HepG2 (cell line): ENCODE data around the gene NCKIPSD. TPM values are rescaled to one million over a fixed set of nuclear protein-coding genes. Genes with fewer than 3 reads are reported as not detected.

ENCODE experiments used
- ADNP ChIP-seq: sonication (generic); formaldehyde crosslinking; IDR thresholded peaks from 2 replicates; pipeline ENCODE4 v1.4.0; 2020; ENCODE audit warnings: missing genetic modification reagents
- AHR ChIP-seq: IDR thresholded peaks from 2 replicates; pipeline ENCODE4 v1.6.1; 2018; ENCODE audit warnings: missing genetic modification reagents, missing compliant biosample characterization
- CHCHD3 ChIP-seq: sonication (generic); formaldehyde crosslinking; IDR thresholded peaks from 2 replicates; pipeline ENCODE4 v1.8.0; 2022; ENCODE audit warnings: mild to moderate bottlenecking, missing genetic modification reagents, moderate library complexity
- CREBL2 ChIP-seq: sonication (generic); formaldehyde crosslinking; IDR thresholded peaks from 2 replicates; pipeline ENCODE4 v1.8.1; 2023; ENCODE audit warnings: missing genetic modification reagents, mild to moderate bottlenecking, borderline replicate concordance
- EEA1 ChIP-seq: sonication (generic); formaldehyde crosslinking; IDR thresholded peaks from 2 replicates; pipeline ENCODE4 v1.5.1; 2020; ENCODE audit warnings: mild to moderate bottlenecking, missing genetic modification reagents, borderline replicate concordance
- GATA4 ChIP-seq: sonication (generic); IDR thresholded peaks from 2 replicates; pipeline ENCODE4 v1.6.1; 2016; ENCODE audit warnings: antibody characterized with exemption, low read depth, borderline replicate concordance
- ISL2 ChIP-seq: sonication (generic); formaldehyde crosslinking; IDR thresholded peaks from 2 replicates; pipeline ENCODE4 v1.5.0; 2020; ENCODE audit warnings: missing genetic modification reagents
- KDM5A ChIP-seq: fragments of 200-600 bp; sonication (generic); IDR thresholded peaks from 2 replicates; pipeline ENCODE4 v1.7.0; 2018; ENCODE audit warnings: antibody characterized with exemption, mild to moderate bottlenecking, low read length, borderline replicate concordance
- KMT2B ChIP-seq: IDR thresholded peaks from 2 replicates; pipeline ENCODE4 v1.6.1; 2016; ENCODE audit warnings: missing genetic modification reagents, missing compliant biosample characterization
- MZF1 ChIP-seq: sonication (generic); formaldehyde crosslinking; IDR thresholded peaks from 2 replicates; pipeline ENCODE4 v1.8.1; 2023; ENCODE audit warnings: mild to moderate bottlenecking, missing genetic modification reagents, borderline replicate concordance
- POGZ ChIP-seq: sonication (generic); formaldehyde crosslinking; IDR thresholded peaks from 2 replicates; pipeline ENCODE4 v1.4.0; 2020; ENCODE audit warnings: mild to moderate bottlenecking, missing genetic modification reagents
- RELA ChIP-seq: sonication (generic); formaldehyde crosslinking; IDR thresholded peaks from 2 replicates; pipeline ENCODE4 v1.4.0; 2020; ENCODE audit warnings: missing genetic modification reagents
- RXRB ChIP-seq: IDR thresholded peaks from 2 replicates; pipeline ENCODE4 v1.6.1; 2016; ENCODE audit warnings: borderline replicate concordance, missing genetic modification reagents, missing compliant biosample characterization
- SATB2 ChIP-seq: sonication (generic); formaldehyde crosslinking; IDR thresholded peaks from 2 replicates; pipeline ENCODE4 v1.5.0; 2020; ENCODE audit warnings: missing genetic modification reagents
- SNRNP70 ChIP-seq: fragments of 200-400 bp; formaldehyde crosslinking; IDR thresholded peaks from 2 replicates; pipeline ENCODE4 v1.6.1; 2017; ENCODE audit warnings: mild to moderate bottlenecking, low read depth, low read length, moderate library complexity
- TFDP1 ChIP-seq: IDR thresholded peaks from 2 replicates; pipeline ENCODE4 v1.6.1; 2016; ENCODE audit warnings: missing compliant biosample characterization, missing genetic modification reagents, borderline replicate concordance
- TSC22D2 ChIP-seq: sonication (generic); formaldehyde crosslinking; IDR thresholded peaks from 2 replicates; pipeline ENCODE4 v1.5.1; 2020; ENCODE audit warnings: missing genetic modification reagents, mild to moderate bottlenecking, borderline replicate concordance
- ZBTB3 ChIP-seq: sonication (generic); formaldehyde crosslinking; IDR thresholded peaks from 2 replicates; pipeline ENCODE4 v1.4.0; 2020; ENCODE audit warnings: low read depth, mild to moderate bottlenecking, moderate library complexity, missing genetic modification reagents, borderline replicate concordance
- ZFAT ChIP-seq: sonication (generic); formaldehyde crosslinking; conservative IDR thresholded peaks from 2 replicates; pipeline ENCODE4 v1.8.1; 2023; ENCODE audit warnings: missing genetic modification reagents, inconsistent platforms
- ZFP82 ChIP-seq: sonication (generic); formaldehyde crosslinking; IDR thresholded peaks from 2 replicates; pipeline ENCODE4 v1.5.1; 2020; ENCODE audit warnings: mild to moderate bottlenecking, missing genetic modification reagents, borderline replicate concordance
- ZNF17 ChIP-seq: sonication (generic); formaldehyde crosslinking; IDR thresholded peaks from 2 replicates; pipeline ENCODE4 v1.5.0; 2020; ENCODE audit warnings: mild to moderate bottlenecking, missing genetic modification reagents
- ZNF432 ChIP-seq: sonication (generic); formaldehyde crosslinking; IDR thresholded peaks from 2 replicates; pipeline ENCODE4 v1.5.0; 2020; ENCODE audit warnings: missing genetic modification reagents, mild to moderate bottlenecking, borderline replicate concordance
- ZNF737 ChIP-seq: sonication (generic); formaldehyde crosslinking; IDR thresholded peaks from 2 replicates; pipeline ENCODE4 v1.5.0; 2020; ENCODE audit warnings: missing genetic modification reagents, mild to moderate bottlenecking, borderline replicate concordance
- ZSCAN20 ChIP-seq: sonication (generic); formaldehyde crosslinking; IDR thresholded peaks from 2 replicates; pipeline ENCODE4 v1.4.0; 2020; ENCODE audit warnings: missing genetic modification reagents, mild to moderate bottlenecking, borderline replicate concordance
- ZZZ3 ChIP-seq: sonication (generic); formaldehyde crosslinking; IDR thresholded peaks from 2 replicates; pipeline ENCODE4 v1.4.0; 2020; ENCODE audit warnings: missing genetic modification reagents, mild to moderate bottlenecking, borderline replicate concordance
- polyA plus RNA-seq, 8 experiments: library from polyadenylated mRNA; depleted of rRNA in 3 of 8; stranded (reverse) in 7 of 8; unstranded in 1 of 8; fragments of >200 nt; fragmentation: Illumina TruSeq in 4 of 8; extraction: Trizol in 4 of 8; gene quantifications; 2 replicates each; pipeline versions ENCODE4 v1.2.1 to v1.2.3, GENCODE V29; 2011 to 2016; ENCODE audit warnings: low read depth in 4 of 8, missing spikeins in 1 of 8, mixed read lengths in 1 of 8; ENCODE audit not compliant: insufficient read depth in 1 of 8
- total RNA-seq, 5 experiments: library from RNA; depleted of rRNA; stranded (reverse); fragments of >200 nt; fragmentation: Illumina TruSeq; extraction: Trizol; gene quantifications; 2 replicates each; pipeline ENCODE4 v1.2.3, GENCODE V29; 2016; ENCODE audit warnings: low read depth in 1 of 5
- TF ChIP-seq, protein P1 (sequence below): IDR thresholded peaks from 2 replicates; pipeline ENCODE4 v1.6.1; 2016; ENCODE audit warnings: mild to moderate bottlenecking

NCKIPSD gene
- total and polyA plus RNA-seq, 2 of the 13 experiments (the other 11 are each of a cell fraction or from before 2014, with no cell fraction given), result 13.5 to 35.2 TPM

GRCh38 chr3:48635222-48636021 is 50.3 kb downstream of the NCKIPSD start, which contains the start of gene SLC26A6 (continued):
- TF ChIP-seq RELA (0 out of 2 replicates have a peak, but pooled peaks have one; percentile 79), ISL2 (CRISPR knock-in tag) (no peak; the same call in none of the 2 replicates), CREBL2 (no peak), ADNP (CRISPR knock-in tag) (peak; percentile 38), TFDP1 (peak; percentile 61; the same call in 1 of the 2 replicates), ZBTB3 (CRISPR knock-in tag) (no peak), KMT2B (CRISPR knock-in tag) (peak; percentile 65; the same call in 1 of the 2 replicates), ZFAT (CRISPR knock-in tag) (0 out of 2 replicates have a peak, but pooled peaks have one; percentile 25), RXRB (CRISPR knock-in tag) (peak; percentile 53), ZFP82 (CRISPR knock-in tag) (peak; percentile 52; the same call in 1 of the 2 replicates), TSC22D2 (no peak), GATA4 (peak; percentile 70), CHCHD3 (CRISPR knock-in tag) (0 out of 2 replicates have a peak, but pooled peaks have one; percentile 16), SNRNP70 (no peak), ZSCAN20 (CRISPR knock-in tag) (peak; percentile 51; the same call in 1 of the 2 replicates), ZNF432 (no peak), AHR (CRISPR knock-in tag) (no peak), MZF1 (CRISPR knock-in tag) (peak; percentile 87; the same call in 1 of the 2 replicates), SATB2 (CRISPR knock-in tag) (peak; percentile 76; the same call in 1 of the 2 replicates), ZZZ3 (no peak), KDM5A (peak; percentile 59; the same call in 1 of the 2 replicates), POGZ (CRISPR knock-in tag) (no peak), ZNF737 (CRISPR knock-in tag) (no peak), EEA1 (CRISPR knock-in tag) (no peak), ZNF17 (CRISPR knock-in tag) (no peak)
- TF ChIP-seq, protein P1, sequence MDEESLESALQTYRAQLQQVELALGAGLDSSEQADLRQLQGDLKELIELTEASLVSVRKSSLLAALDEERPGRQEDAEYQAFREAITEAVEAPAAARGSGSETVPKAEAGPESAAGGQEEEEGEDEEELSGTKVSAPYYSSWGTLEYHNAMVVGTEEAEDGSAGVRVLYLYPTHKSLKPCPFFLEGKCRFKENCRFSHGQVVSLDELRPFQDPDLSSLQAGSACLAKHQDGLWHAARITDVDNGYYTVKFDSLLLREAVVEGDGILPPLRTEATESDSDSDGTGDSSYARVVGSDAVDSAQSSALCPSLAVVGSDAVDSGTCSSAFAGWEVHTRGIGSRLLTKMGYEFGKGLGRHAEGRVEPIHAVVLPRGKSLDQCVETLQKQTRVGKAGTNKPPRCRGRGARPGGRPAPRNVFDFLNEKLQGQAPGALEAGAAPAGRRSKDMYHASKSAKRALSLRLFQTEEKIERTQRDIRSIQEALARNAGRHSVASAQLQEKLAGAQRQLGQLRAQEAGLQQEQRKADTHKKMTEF (CRISPR knock-in tag), result peak; percentile 86
